ENCODE results near the gene RAB11FIP4. TPM values are rescaled to one million over a fixed set of nuclear protein-coding genes. Genes with fewer than 3 reads are reported as not detected.

Gene RAB11FIP4
- total and polyA plus RNA-seq, 2 of the 8 experiments (the other 6 are each of a cell fraction or from before 2014, with no cell fraction given) = 21.7 to 53.2 TPM

GRCh38 chr17:31414550-31414918, 23.1 kb downstream of the RAB11FIP4 start:
- H3K23me2 ChIP-seq (ENCODE audit: low read depth, low read length) = no peaks in the 10 kb centered on the region
- H2BK15ac ChIP-seq (ENCODE audit: low read length) = 0 out of 2 replicates have a peak overlapping the region, but pooled peaks have one; percentile 46
- no peak overlapping the region for H3K56ac ChIP-seq (replicated peaks; ENCODE audit: insufficient read length, low read depth, low read length)
- peaks cover 0 to 2% of the 10 kb centered on the region in 2 experiments for H4K20me1 ChIP-seq (replicated peaks in 1 of 2; ENCODE audit: control insufficient read depth in 1 of 2, insufficient read depth in 2 of 2, low read length in 2 of 2)
- H3K23ac ChIP-seq (ENCODE audit: insufficient read length) = no peak overlapping the region
- DNase-seq (ENCODE audit: low read depth in 1 of 2, low spot score in 2 of 2) = no peak
- H2BK120ac ChIP-seq (replicated peaks; ENCODE audit: low read depth, low read length) = no peak overlapping the region
- WGBS, 2 experiments (ENCODE audit: extremely low coverage in 1 of 2, insufficient coverage in 1 of 2, insufficient read length in 1 of 2, insufficient replicate concordance in 2 of 2, low coverage in 1 of 2, low lambda C conversion rate in 2 of 2, missing lambda C conversion rate in 1 of 2) = 87% methylated on average over 6 of the region's 6 CpGs; no CpG with 5 or more reads in 1 of the 2 experiments
- no peak for TF ChIP-seq SP4 (IDR thresholded peaks at IDR 0.05; ENCODE audit: low read length)
- TF ChIP-seq EZH2 (IDR thresholded peaks at IDR 0.05; ENCODE audit: low read depth, low read length, severe bottlenecking) = no peak
- no peak for TF ChIP-seq CBX5 (IDR thresholded peaks at IDR 0.05; ENCODE audit: low read depth, low read length)
- TF ChIP-seq TAF1 (IDR thresholded peaks at IDR 0.05; ENCODE audit: low read depth, low read length) = no peak
- no peak for TF ChIP-seq BCL11A (IDR thresholded peaks at IDR 0.05; ENCODE audit: low read depth in 2 of 2, low read length in 2 of 2)
- TF ChIP-seq TBP (IDR thresholded peaks at IDR 0.05; ENCODE audit: low read depth, low read length) = no peak
- no peak for TF ChIP-seq GABPA (IDR thresholded peaks at IDR 0.05; ENCODE audit: borderline replicate concordance, insufficient read depth, low read length)
- no peak for TF ChIP-seq RBBP5 (IDR thresholded peaks at IDR 0.05; ENCODE audit: borderline replicate concordance, low read depth, low read length)
- no peak for TF ChIP-seq SAP30 (IDR thresholded peaks at IDR 0.05; ENCODE audit: insufficient read depth, insufficient replicate concordance, low read length)
- no peak for TF ChIP-seq ZNF274 (IDR thresholded peaks at IDR 0.05; ENCODE audit: borderline replicate concordance, extremely low read depth, low read length)
- TF ChIP-seq BACH1 (IDR thresholded peaks at IDR 0.05; ENCODE audit: low read length) = no peak
- no peak for TF ChIP-seq SUZ12 (IDR thresholded peaks at IDR 0.05; ENCODE audit: low read length)
- TF ChIP-seq ATF3 (IDR thresholded peaks at IDR 0.05; ENCODE audit: insufficient read depth, low read depth, low read length) = no peak
- no peak for TF ChIP-seq YY1 (IDR thresholded peaks at IDR 0.05; ENCODE audit: low read depth, low read length)
- no peak overlapping the region for H3K9ac ChIP-seq (replicated peaks in 1 of 4; ENCODE audit: extremely low read depth in 1 of 4, low read depth in 3 of 4, low read length in 3 of 4)
- CTCF ChIA-PET (ENCODE audit: partially characterized antibody) = interaction anchor here (1.1 to 2.7 kb wide), 10 partner anchors 9 to 110 kb away, joined by 3 to 11 read pairs (median 4); no protein-coding TSS in a partner anchor
- H4K8ac ChIP-seq (ENCODE audit: extremely low read depth, insufficient read depth, low read length) = no peak overlapping the region
- no peaks in the 10 kb centered on the region for H3K36me3 ChIP-seq (ENCODE audit: control insufficient read depth in 2 of 4, insufficient read depth in 4 of 4, low read length in 3 of 4)
- POLR2A ChIA-PET (ENCODE audit: partially characterized antibody) = interaction anchor here (1.4 kb wide), 1 partner anchor 12 kb away, joined by 4 read pairs; no protein-coding TSS in a partner anchor
- H3K9me3 ChIP-seq (ENCODE audit: insufficient read depth in 2 of 2, low read depth in 1 of 2, low read length in 1 of 2) = no peaks in the 10 kb centered on the region
- no peaks in the 10 kb centered on the region for H3K27me3 ChIP-seq (replicated peaks in 1 of 4; ENCODE audit: control insufficient read depth in 3 of 4, extremely low read depth in 1 of 4, insufficient read depth in 3 of 4, low read length in 3 of 4)
- no peaks in the 10 kb centered on the region for H3K79me2 ChIP-seq (ENCODE audit: control insufficient read depth in 1 of 2, insufficient read depth in 2 of 2, low read length in 2 of 2)
- no peak overlapping the region for H2BK5ac ChIP-seq (ENCODE audit: low read depth, low read length)
- no peak overlapping the region for H3K14ac ChIP-seq (ENCODE audit: insufficient read length)
- H2AK5ac ChIP-seq (ENCODE audit: low read depth, low read length) = no peak overlapping the region
- no peak overlapping the region for H3K4ac ChIP-seq (replicated peaks; ENCODE audit: insufficient read length, low read depth, low read length)
- peaks cover 2 to 30% (median 11%) of the 10 kb centered on the region in 4 experiments for H3K4me1 ChIP-seq (replicated peaks in 1 of 4; ENCODE audit: control insufficient read depth in 3 of 4, insufficient read depth in 4 of 4, low read length in 3 of 4)
- no peak overlapping the region for H4K91ac ChIP-seq (replicated peaks; ENCODE audit: insufficient read length, low read length)
- H2AFZ ChIP-seq (ENCODE audit: low read length) = no peak overlapping the region
- H4K5ac ChIP-seq (ENCODE audit: insufficient read length, low read depth, low read length) = no peak overlapping the region
- no peak for FAIRE-seq
- no peak overlapping the region for H2BK12ac ChIP-seq (ENCODE audit: low read depth, low read length)
- no peak overlapping the region for H3K18ac ChIP-seq (ENCODE audit: extremely low read depth, low read length)
- H3K4me2 ChIP-seq (ENCODE audit: insufficient read depth in 1 of 2, low read depth in 2 of 2, low read length in 2 of 2) = no peak overlapping the region; a peak in 1 of 4 replicates
- H3K79me1 ChIP-seq (ENCODE audit: low read depth, low read length) = no peaks in the 10 kb centered on the region
- no peak overlapping the region for H3K4me3 ChIP-seq (ENCODE audit: extremely low read depth in 1 of 4, insufficient read depth in 2 of 4, low read depth in 3 of 4, low read length in 4 of 4)
- H3K27ac ChIP-seq (ENCODE audit: low read depth, low read length) = no peak overlapping the region
- no peak overlapping the region for H2BK20ac ChIP-seq (ENCODE audit: low read length)
